COLO668 (cell line): ENCODE measurements around the gene PNMA8B.

Experiments
- DNase-seq: peaks from one replicate; lab custom pipeline; 2025; ENCODE audit not compliant: unreplicated experiment; lab: John Stamatoyannopoulos, UW

The PNMA8B gene

GRCh38 chr19:46487802-46488445 lies 7.7 kb downstream of the PNMA8B start:
- DNase-seq: peak; percentile 62

- no peak for DNase-seq
Observed at GRCh38 chr19:46487178-46487801, 8.4 kb downstream of the PNMA8B start.

- no peak for DNase-seq
Observed at GRCh38 chr19:46486358-46486757, 9.3 kb downstream of the PNMA8B start.

GRCh38 chr19:46484656-46485055 lies 11.0 kb downstream of the PNMA8B start:
- DNase-seq: no peak

- no peak for DNase-seq
Observed at GRCh38 chr19:46482631-46483030, 13.0 kb downstream of the PNMA8B start.

GRCh38 chr19:46481947-46482346 lies 13.7 kb downstream of the PNMA8B start:
- no peak for DNase-seq

- no peak for DNase-seq
Observed at GRCh38 chr19:46481223-46481848, 14.3 kb downstream of the PNMA8B start.

GRCh38 chr19:46480415-46480814 lies 15.3 kb downstream of the PNMA8B start:
- DNase-seq: no peak

- no peak for DNase-seq
Observed at GRCh38 chr19:46478356-46478986, 17.2 kb downstream of the PNMA8B start.

- DNase-seq: no peak
Observed at GRCh38 chr19:46475986-46476385, 19.7 kb downstream of the PNMA8B start.

- no peak for DNase-seq
Observed at GRCh38 chr19:46474211-46474610, 21.5 kb downstream of the PNMA8B start.

GRCh38 chr19:46472592-46472991 lies 23.1 kb downstream of the PNMA8B start:
- DNase-seq: no peak

GRCh38 chr19:46471811-46472543 lies 23.7 kb downstream of the PNMA8B start:
- DNase-seq: no peak

- DNase-seq: peak; percentile 55
Observed at GRCh38 chr19:46471116-46471733, 24.4 kb downstream of the PNMA8B start, which contains the start of gene PNMA8A. Gene PNMA8A (minus strand): TSS chr19:46471563. CDS start chr19:46471035, 528 bp downstream.

- no peak for DNase-seq
Observed at GRCh38 chr19:46470376-46470775, 25.3 kb downstream of the PNMA8B start.

- no peak for DNase-seq
Observed at GRCh38 chr19:46469541-46470185, 26.0 kb downstream of the PNMA8B start.

- DNase-seq: no peak
Observed at GRCh38 chr19:46466536-46467196, 29.0 kb downstream of the PNMA8B start.

GRCh38 chr19:46463516-46463915 lies 32.2 kb downstream of the PNMA8B start:
- no peak for DNase-seq

- no peak for DNase-seq
Observed at GRCh38 chr19:46461537-46461936, 34.1 kb downstream of the PNMA8B start.

GRCh38 chr19:46460981-46461380 lies 34.7 kb downstream of the PNMA8B start:
- DNase-seq: no peak
